ENCODE data around the gene MALRD1. TPM values are rescaled to one million over a fixed set of nuclear protein-coding genes. Genes with fewer than 3 reads are reported as not detected.

Gene MALRD1
- total RNA-seq, 2 experiments from 2014 or later = not detected

DNA sequence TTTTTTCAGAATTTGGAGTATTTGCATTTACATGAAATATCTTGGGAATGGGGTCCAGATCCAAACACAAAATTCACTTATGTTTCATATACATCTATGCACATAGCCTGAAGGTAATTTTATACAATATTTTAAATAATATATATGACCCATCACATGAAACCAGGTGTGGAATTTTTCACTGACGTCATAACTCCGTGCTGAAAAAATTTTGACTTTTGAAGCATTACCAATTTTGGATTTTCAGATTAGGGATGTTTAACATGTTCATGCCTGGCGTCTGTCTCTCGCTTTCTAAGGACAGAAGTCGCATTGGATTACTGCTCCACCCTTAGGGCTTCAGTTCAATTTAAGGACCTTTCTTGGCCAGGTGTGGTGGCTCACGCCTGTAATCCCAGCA, 418.1 kb downstream of the MALRD1 start:
- H3K27ac Mint-ChIP-seq = no peak overlapping the region
- ChIA-PET POLR2A (no interaction called here), CTCF (no interaction called here)
- H3K4me3 Mint-ChIP-seq = no peak overlapping the region
- DNase-seq = no peak
- H3K36me3 Mint-ChIP-seq (ENCODE audit: low read depth) = no peaks in the 10 kb centered on the region
- peaks cover 8% of the 10 kb centered on the region for H3K9me3 Mint-ChIP-seq
- no peaks in the 10 kb centered on the region for H3K4me1 Mint-ChIP-seq
- no peaks in the 10 kb centered on the region for H3K27me3 Mint-ChIP-seq

DNA sequence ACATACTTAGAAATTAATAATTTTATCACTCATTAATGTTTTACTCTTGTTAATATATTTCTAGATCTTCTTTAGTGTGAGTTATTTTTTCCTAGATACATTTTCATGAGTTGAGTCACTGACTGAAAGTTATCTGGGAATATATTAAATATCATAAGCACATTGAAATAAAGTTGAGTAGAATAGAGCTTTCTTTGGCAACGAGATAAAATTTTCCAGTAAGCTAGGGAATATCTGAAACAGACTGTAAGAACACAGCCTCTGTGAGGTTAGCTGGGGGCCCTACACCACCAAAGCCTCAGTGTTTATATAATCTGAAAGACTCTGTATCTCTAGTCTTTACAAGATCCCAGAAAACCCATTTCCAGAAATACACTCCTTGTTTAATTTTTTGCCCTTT, 419.8 kb downstream of the MALRD1 start:
- Mint-ChIP-seq H3K9me3 (peaks cover 11% of the 10 kb centered on the region), H3K4me3 (no peak overlapping the region), H3K36me3 (ENCODE audit: low read depth) (no peaks in the 10 kb centered on the region), H3K27ac (no peak overlapping the region), H3K4me1 (no peaks in the 10 kb centered on the region), H3K27me3 (no peaks in the 10 kb centered on the region)
- POLR2A ChIA-PET = no interaction called here
- CTCF ChIA-PET = no interaction called here
- no peak for DNase-seq

DNA sequence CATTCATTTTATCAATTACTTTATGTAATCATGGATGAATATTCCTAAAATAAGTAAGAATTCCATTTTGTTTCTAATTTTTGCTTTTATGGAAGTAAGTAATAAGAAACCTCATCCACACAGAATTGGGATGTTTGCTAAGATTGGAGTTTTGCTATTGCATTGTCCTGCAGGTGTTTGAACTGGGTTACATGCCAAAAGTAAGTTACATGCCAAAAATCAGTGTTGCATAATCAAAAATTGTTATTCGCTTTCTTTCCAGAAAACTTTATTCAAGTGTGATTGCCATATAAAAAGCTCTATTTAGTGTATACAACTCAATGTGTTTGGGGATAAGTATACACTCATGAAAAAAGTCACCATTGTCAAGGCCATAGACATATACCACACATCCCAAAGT, 420.9 kb downstream of the MALRD1 start:
- no peaks in the 10 kb centered on the region for H3K4me1 Mint-ChIP-seq
- no peak overlapping the region for H3K4me3 Mint-ChIP-seq
- DNase-seq = no peak
- ChIA-PET POLR2A (no interaction called here), CTCF (no interaction called here)
- H3K36me3 Mint-ChIP-seq (ENCODE audit: low read depth) = no peaks in the 10 kb centered on the region
- H3K27ac Mint-ChIP-seq = no peak overlapping the region
- H3K27me3 Mint-ChIP-seq = no peaks in the 10 kb centered on the region
- peaks cover 16% of the 10 kb centered on the region for H3K9me3 Mint-ChIP-seq

DNA sequence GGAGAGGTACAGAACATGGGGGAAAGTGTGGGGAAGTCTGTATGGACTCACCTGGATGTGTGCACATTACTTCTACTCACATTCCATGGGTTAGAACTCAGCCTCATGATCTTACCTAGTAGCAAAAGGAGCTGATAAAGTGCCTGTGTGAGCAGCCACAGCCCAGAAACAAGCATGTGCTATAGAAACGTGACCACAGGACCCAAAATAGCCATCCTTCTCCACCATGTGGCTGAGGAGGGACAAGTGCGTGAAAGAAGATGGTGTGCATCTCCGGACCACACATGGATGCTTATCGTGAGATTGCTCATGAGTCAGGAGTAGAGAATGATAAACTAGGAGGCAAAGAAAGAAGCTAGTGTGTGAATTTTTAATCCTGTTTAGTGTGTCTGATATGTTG, 431.3 kb downstream of the MALRD1 start:
- POLR2A ChIA-PET = no interaction called here
- H3K36me3 Mint-ChIP-seq (ENCODE audit: low read depth) = no peaks in the 10 kb centered on the region
- H3K27ac Mint-ChIP-seq = no peak overlapping the region
- no peaks in the 10 kb centered on the region for H3K27me3 Mint-ChIP-seq
- H3K4me1 Mint-ChIP-seq = no peaks in the 10 kb centered on the region
- no peak for DNase-seq
- H3K4me3 Mint-ChIP-seq = no peak overlapping the region
- peaks cover 11% of the 10 kb centered on the region for H3K9me3 Mint-ChIP-seq
- CTCF ChIA-PET = no interaction called here

DNA sequence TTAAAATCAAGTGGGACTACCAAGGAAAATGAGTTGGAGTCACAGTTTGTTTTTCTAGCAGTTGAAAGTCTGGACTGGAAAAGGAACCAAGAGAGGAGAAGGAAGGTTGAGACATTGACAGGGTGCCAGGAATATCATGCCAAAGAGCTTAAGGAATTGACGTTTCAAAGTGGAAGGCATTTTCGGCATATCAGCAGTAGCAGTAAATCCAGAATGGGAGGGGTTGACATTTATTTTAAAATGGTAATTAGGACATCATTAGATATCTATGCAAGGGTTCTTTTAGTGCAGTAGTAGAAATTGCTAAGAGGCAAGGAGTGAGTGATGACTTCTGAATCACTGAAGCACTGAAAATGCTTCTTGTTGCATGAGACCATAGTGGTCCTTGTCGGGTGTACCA, 431.8 kb downstream of the MALRD1 start:
- no peaks in the 10 kb centered on the region for H3K27me3 Mint-ChIP-seq
- POLR2A ChIA-PET = no interaction called here

DNA sequence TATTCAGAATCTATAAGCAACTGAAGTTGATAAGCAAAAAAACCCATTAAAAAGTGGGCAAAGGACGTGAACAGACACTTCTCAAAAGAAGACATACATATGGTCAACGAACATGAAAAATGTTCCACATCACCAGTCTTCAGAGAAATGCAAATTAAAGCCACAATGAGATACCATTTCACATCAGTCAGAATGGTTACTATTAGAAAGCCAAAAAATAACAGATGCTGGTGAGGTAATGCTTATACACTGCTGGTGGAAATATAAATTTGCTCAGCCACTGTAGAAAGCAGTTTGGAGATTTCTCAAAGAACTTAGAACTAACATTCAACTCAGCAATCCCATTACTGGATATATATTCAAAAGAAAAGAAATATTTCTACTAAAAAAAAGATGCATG, 434.8 kb downstream of the MALRD1 start:
- no peaks in the 10 kb centered on the region for H3K4me1 Mint-ChIP-seq
- POLR2A ChIA-PET = no interaction called here
- peaks cover 20% of the 10 kb centered on the region for H3K9me3 Mint-ChIP-seq
- H3K27me3 Mint-ChIP-seq = no peaks in the 10 kb centered on the region
- H3K36me3 Mint-ChIP-seq (ENCODE audit: low read depth) = no peaks in the 10 kb centered on the region
- DNase-seq = no peak
- no peak overlapping the region for H3K27ac Mint-ChIP-seq
- no peak overlapping the region for H3K4me3 Mint-ChIP-seq
- CTCF ChIA-PET = no interaction called here

More for the DNA sequence above, 431.8 kb downstream of the MALRD1 start:
- DNase-seq = no peak
- H3K36me3 Mint-ChIP-seq (ENCODE audit: low read depth) = no peaks in the 10 kb centered on the region
- no peak overlapping the region for H3K4me3 Mint-ChIP-seq
- no peak overlapping the region for H3K27ac Mint-ChIP-seq
- H3K9me3 Mint-ChIP-seq = peaks cover 13% of the 10 kb centered on the region
- H3K4me1 Mint-ChIP-seq = no peaks in the 10 kb centered on the region
- CTCF ChIA-PET = no interaction called here

DNA sequence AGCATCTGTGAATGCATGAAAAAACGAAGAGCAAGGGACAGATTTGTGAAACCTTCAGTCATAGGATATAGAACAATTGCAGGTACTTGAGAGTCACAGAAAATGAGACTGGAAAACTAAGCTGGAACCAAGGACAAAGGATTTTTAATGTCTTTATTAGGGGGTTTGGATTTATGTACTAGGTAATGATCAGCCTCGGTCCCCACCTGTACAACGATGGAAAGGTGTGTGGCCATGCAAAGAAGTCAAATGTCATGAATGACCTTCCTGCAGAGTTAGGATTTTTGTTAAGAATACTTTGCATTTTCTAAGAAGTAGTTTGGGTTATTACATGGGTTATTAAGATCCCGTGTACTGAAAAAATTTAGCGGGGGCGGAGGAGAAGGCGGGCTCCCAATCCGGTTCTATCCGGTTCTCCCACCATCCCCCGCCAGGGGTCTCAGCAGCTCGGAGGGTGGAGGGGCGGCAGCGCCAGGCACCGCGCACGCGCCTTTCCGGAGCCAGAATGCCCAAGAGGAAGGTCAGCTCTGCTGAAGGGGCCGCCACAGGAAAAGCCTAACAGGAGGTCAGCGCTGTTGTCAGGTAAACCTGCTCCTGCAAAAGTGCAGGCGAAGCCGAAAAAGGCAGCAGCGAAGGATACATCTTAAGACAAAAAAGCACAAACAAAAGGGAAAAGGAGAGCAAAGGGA, 440.1 kb downstream of the MALRD1 start:
- no peak for DNase-seq
- no peaks in the 10 kb centered on the region for H3K27me3 Mint-ChIP-seq
- peaks cover 13% of the 10 kb centered on the region for H3K9me3 Mint-ChIP-seq
- no peaks in the 10 kb centered on the region for H3K4me1 Mint-ChIP-seq
- no peaks in the 10 kb centered on the region for H3K36me3 Mint-ChIP-seq (ENCODE audit: low read depth)
- no peak overlapping the region for H3K27ac Mint-ChIP-seq
- ChIA-PET POLR2A (no interaction called here), CTCF (interaction anchor here (1.0 kb wide), 1 partner anchor 10 kb away, joined by 6 read pairs; no protein-coding TSS in a partner anchor)
- H3K4me3 Mint-ChIP-seq = no peak overlapping the region

DNA sequence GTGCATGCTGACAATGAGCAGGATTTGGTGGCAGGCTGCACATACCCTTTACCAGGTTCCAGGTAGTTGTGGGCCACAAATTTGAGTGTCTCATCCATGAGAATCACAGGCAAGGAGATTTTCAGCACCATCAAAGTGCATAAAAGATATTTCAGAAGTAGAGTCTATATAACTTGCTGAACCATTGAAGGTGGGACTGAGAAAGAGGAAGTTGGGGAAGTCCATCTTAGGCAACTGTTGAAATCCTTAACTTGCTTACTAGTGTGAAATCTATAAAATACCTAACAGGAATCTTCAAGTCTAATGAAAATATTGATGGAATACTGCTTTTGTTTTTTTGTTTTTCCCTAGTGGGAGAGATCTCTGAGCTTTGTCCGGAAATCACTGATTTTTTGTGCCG, 442.6 kb downstream of the MALRD1 start:
- no peak for DNase-seq
- H3K4me1 Mint-ChIP-seq = no peaks in the 10 kb centered on the region
- no peak overlapping the region for H3K27ac Mint-ChIP-seq
- H3K36me3 Mint-ChIP-seq (ENCODE audit: low read depth) = no peaks in the 10 kb centered on the region
- no peak overlapping the region for H3K4me3 Mint-ChIP-seq
- peaks cover 11% of the 10 kb centered on the region for H3K9me3 Mint-ChIP-seq
- ChIA-PET POLR2A (no interaction called here), CTCF (no interaction called here)
- no peaks in the 10 kb centered on the region for H3K27me3 Mint-ChIP-seq

DNA sequence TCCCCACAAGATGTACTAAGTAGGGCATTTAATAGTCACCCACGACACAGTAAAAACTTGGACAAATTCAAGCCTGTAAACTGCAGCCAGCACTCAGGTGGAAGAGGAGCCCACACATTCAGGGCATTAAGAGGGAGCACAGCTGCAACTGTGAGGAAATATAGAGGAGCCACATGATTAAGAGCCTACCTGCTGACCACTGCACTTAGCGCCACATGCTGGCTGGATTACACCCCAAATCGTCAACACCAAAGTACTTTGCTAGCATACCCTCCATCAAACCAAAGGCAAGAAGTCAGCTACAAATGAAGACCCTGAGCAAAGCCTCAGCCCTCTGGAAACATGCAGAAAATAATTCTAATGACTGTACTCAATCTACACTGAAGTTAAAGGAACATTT, 445.3 kb downstream of the MALRD1 start:
- Mint-ChIP-seq H3K9me3 (peaks cover 8% of the 10 kb centered on the region), H3K4me3 (no peak overlapping the region), H3K27me3 (no peaks in the 10 kb centered on the region), H3K4me1 (no peaks in the 10 kb centered on the region), H3K36me3 (ENCODE audit: low read depth) (no peaks in the 10 kb centered on the region), H3K27ac (no peak overlapping the region)
- ChIA-PET CTCF (no interaction called here), POLR2A (no interaction called here)
- no peak for DNase-seq

DNA sequence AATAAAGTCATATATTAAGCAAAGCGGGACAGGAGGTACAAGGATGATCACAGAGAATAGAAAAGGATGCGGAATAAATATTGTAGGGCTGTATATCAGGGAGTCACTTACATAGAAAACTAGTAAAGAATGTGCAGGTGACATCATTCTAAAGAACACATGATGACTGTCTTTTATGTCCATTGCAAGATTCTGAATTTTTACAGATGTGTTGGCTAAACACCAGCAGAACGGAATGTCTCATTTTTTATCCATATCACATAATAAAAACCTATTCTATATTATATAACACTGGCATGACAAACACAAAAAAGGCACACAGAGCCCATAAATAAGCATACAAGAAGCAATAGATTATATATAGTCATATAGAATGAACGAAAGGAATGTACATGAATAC, 448.4 kb downstream of the MALRD1 start:
- POLR2A ChIA-PET = no interaction called here
- Mint-ChIP-seq H3K27ac (no peak overlapping the region), H3K9me3 (peaks cover 8% of the 10 kb centered on the region), H3K4me1 (no peaks in the 10 kb centered on the region), H3K27me3 (no peaks in the 10 kb centered on the region), H3K4me3 (no peak overlapping the region), H3K36me3 (ENCODE audit: low read depth) (no peaks in the 10 kb centered on the region)
- CTCF ChIA-PET = no interaction called here
- DNase-seq = no peak

DNA sequence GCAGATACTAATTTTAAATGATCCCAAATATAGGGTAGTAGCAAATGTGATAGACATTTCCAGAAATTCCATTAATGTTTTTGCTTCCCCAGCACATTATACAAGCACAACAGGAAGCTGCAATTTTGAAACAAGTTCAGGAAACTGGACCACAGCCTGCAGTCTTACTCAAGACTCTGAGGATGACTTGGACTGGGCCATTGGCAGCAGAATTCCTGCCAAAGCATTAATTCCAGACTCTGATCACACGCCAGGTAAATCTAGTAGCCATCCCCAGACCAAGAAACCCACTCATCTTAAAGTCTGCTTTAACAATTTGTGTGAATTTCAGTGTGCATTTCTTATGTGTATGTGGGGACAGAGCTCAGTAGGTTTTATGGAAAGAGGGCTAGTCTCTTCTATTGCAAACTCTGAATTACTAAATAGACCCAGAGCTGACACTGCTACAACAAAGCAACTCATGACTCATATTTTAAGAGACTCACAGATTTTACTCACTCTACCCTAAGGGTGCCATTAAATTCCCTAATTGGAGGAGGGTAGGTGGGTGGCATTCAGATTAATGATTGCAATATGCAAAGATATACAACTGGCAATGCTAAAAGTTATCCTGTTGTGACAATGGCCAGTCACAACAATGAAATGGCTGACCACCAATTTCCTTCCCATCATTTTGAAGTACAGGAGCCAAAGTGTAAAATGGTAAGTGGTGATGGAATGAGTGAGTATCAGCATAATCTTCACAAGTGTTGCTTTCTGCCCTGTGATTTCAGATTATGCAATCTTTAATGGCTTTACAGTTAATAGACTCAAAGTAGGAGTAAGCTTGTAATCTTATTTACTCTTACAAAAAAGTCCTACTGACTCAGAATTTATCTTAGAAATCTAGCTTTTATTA, 450.0 kb downstream of the MALRD1 start:
- DNase-seq = no peak
- no peaks in the 10 kb centered on the region for H3K36me3 Mint-ChIP-seq (ENCODE audit: low read depth)
- CTCF ChIA-PET = interaction anchor here (1.2 kb wide), 1 partner anchor 10 kb away, joined by 6 read pairs; no protein-coding TSS in a partner anchor
- no peaks in the 10 kb centered on the region for H3K4me1 Mint-ChIP-seq
- no peak overlapping the region for H3K27ac Mint-ChIP-seq
- no peak overlapping the region for H3K4me3 Mint-ChIP-seq
- no peaks in the 10 kb centered on the region for H3K27me3 Mint-ChIP-seq
- POLR2A ChIA-PET = no interaction called here
- peaks cover 6% of the 10 kb centered on the region for H3K9me3 Mint-ChIP-seq

DNA sequence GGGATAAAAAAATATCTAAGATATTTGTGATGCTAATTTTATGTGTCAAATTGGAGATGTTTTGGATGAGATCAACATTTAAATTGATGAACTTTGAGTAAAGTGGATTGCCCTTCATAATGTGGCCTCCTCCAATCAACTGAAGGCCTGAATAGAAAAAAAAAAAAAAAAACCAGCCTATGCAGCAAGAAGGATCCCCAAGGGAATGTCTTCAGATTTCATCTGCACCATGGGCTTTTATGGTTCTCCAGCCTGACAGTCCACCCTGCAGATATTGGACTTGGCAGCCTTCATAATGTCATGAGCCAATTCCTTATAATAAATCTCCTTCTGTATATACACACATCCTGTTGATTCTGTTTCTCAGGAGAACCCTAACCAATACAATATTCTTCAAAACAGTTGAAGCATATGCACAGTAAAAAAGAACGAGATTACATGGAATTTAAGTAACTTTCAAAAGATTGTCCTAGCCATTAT, 450.7 kb downstream of the MALRD1 start:
- no peaks in the 10 kb centered on the region for H3K4me1 Mint-ChIP-seq
- no peaks in the 10 kb centered on the region for H3K36me3 Mint-ChIP-seq (ENCODE audit: low read depth)
- ChIA-PET CTCF (interaction anchor here (1.2 kb wide), 1 partner anchor 11 kb away, joined by 6 read pairs; no protein-coding TSS in a partner anchor), POLR2A (no interaction called here)
- no peaks in the 10 kb centered on the region for H3K27me3 Mint-ChIP-seq
- H3K4me3 Mint-ChIP-seq = no peak overlapping the region
- no peak overlapping the region for H3K27ac Mint-ChIP-seq
- DNase-seq = no peak
- peaks cover 3% of the 10 kb centered on the region for H3K9me3 Mint-ChIP-seq

DNA sequence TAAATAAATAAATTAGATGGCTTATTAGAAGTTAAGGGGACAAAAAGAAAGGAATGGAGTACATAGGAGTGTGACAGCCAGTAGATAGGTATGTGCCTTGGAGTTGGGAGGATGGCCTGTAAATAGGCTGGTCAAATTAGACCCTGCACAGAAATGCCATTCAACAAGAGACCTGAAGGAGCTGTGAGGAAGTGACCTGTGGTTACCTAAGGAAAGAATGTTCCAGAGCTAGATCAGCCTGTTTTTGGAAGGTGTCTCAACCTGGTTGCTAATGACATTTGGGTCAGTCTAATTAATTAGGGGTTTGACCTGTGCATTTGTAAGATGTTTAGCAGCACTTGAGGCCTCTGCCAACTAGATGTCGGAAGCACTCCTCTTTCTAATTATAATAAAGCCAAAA, 452.4 kb downstream of the MALRD1 start:
- H3K9me3 Mint-ChIP-seq = peaks cover 6% of the 10 kb centered on the region
- H3K27ac Mint-ChIP-seq = no peak overlapping the region
- H3K27me3 Mint-ChIP-seq = no peaks in the 10 kb centered on the region
- no peaks in the 10 kb centered on the region for H3K36me3 Mint-ChIP-seq (ENCODE audit: low read depth)
- CTCF ChIA-PET = no interaction called here
- no peaks in the 10 kb centered on the region for H3K4me1 Mint-ChIP-seq
- H3K4me3 Mint-ChIP-seq = no peak overlapping the region
- POLR2A ChIA-PET = no interaction called here
- DNase-seq = no peak
